IMR-90 (cell line): Measurements from ENCODE around the gene NCKAP5L. TPM values are rescaled to one million over a fixed set of nuclear protein-coding genes. Genes with fewer than 3 reads are reported as not detected.
A peak's percentile ranks its signal among the peaks of the same experiment; 100 is the strongest.

Experiments used
- ATAC-seq: fragments of 200-7000 bp; cut with Tn5 transposase; 2 replicates; pipeline ENCODE4 v1.9.1; 2020; ENCODE audit warnings: low read depth, mild to moderate bottlenecking, moderate library complexity
- BruUV-seq: library from RNA; stranded (reverse); fragments of 400-500 nt; replicated peaks from 2 replicates; lab custom pipeline; 2021; lab: Mats Ljungman, UMichigan
- CTCF ChIA-PET: fragments of 300-600 bp; formaldehyde crosslinking; extraction: SDS; loops from one replicate; lab custom pipeline; 2021; ENCODE audit warnings: antibody characterized with exemption; lab: Yijun Ruan, JAX
- POLR2A ChIA-PET: fragments of 300-600 bp; sonication (Branson Sonifier 250); formaldehyde crosslinking; loops from one replicate; lab custom pipeline; 2022; ENCODE audit warnings: antibody characterized with exemption; ENCODE audit not compliant: unreplicated experiment; lab: Charles Lee
- DNase-seq: peaks from one replicate; pipeline ENCODE4 v3.0.0; 2013
- H2AFZ ChIP-seq: replicated peaks from 2 replicates; pipeline ENCODE3; 2013; ENCODE audit warnings: low read length, mild to moderate bottlenecking; ENCODE audit not compliant: poor library complexity
- H2AK5ac ChIP-seq: 2 replicates; pipeline ENCODE4 v1.6.1; 2013; ENCODE audit warnings: low read depth, low read length, inconsistent platforms
- H2AK9ac ChIP-seq: replicated peaks from 2 replicates; pipeline ENCODE3; 2013; ENCODE audit warnings: mild to moderate bottlenecking, low read depth, low read length, moderate library complexity; ENCODE audit not compliant: poor library complexity
- H2BK120ac ChIP-seq: 2 replicates; pipeline ENCODE4 v1.6.1; 2013; ENCODE audit warnings: low read depth, low read length, inconsistent platforms
- H2BK15ac ChIP-seq: 3 replicates; pipeline ENCODE4 v1.6.1; 2013; ENCODE audit warnings: low read depth, low read length, inconsistent platforms
- H2BK20ac ChIP-seq: 2 replicates; pipeline ENCODE4 v1.6.1; 2013; ENCODE audit warnings: low read depth, mild to moderate bottlenecking, inconsistent platforms, low read length, moderate library complexity
- H2BK5ac ChIP-seq: 2 replicates; pipeline ENCODE4 v1.6.1; 2013; ENCODE audit warnings: mild to moderate bottlenecking, low read depth, low read length, inconsistent platforms; ENCODE audit not compliant: poor library complexity, severe bottlenecking
- H3K14ac ChIP-seq: replicated peaks from 2 replicates; pipeline ENCODE4 v1.6.1; 2013; ENCODE audit warnings: low read depth, low read length, inconsistent platforms
- H3K18ac ChIP-seq: 2 replicates; pipeline ENCODE4 v1.6.1; 2013; ENCODE audit warnings: low read depth, low read length, control low read depth
- H3K23ac ChIP-seq: 2 replicates; pipeline ENCODE4 v1.6.1; 2013; ENCODE audit warnings: low read depth, low read length, inconsistent platforms
- H3K27ac ChIP-seq: 2 replicates; pipeline ENCODE4 v1.5.1; 2013; ENCODE audit warnings: mild to moderate bottlenecking, control low read depth, low read length; ENCODE audit not compliant: insufficient read depth
- H3K27me3 ChIP-seq: 2 replicates; pipeline ENCODE4 v1.6.1; 2013; ENCODE audit warnings: low read length; ENCODE audit not compliant: control insufficient read depth, insufficient read depth
- H3K36me3 ChIP-seq: 2 replicates; pipeline ENCODE4 v1.6.1; 2013; ENCODE audit warnings: low read length, mixed read lengths; ENCODE audit not compliant: control insufficient read depth, insufficient read depth
- H3K4ac ChIP-seq: 2 replicates; pipeline ENCODE4 v1.6.1; 2013; ENCODE audit warnings: low read depth, low read length, inconsistent platforms
- H3K4me1 ChIP-seq: 2 replicates; pipeline ENCODE4 v1.6.1; 2013; ENCODE audit warnings: low read length, mixed read lengths; ENCODE audit not compliant: control insufficient read depth, insufficient read depth
- H3K4me2 ChIP-seq: 2 replicates; pipeline ENCODE4 v1.6.1; 2013; ENCODE audit warnings: low read depth, mild to moderate bottlenecking, control low read depth, low read length, moderate library complexity
- H3K4me3 ChIP-seq: 2 replicates; pipeline ENCODE4 v1.5.1; 2013; ENCODE audit warnings: low read depth, mild to moderate bottlenecking, control low read depth, low read length, moderate library complexity; ENCODE audit not compliant: insufficient read depth
- H3K56ac ChIP-seq: 2 replicates; pipeline ENCODE4 v1.6.1; 2013; ENCODE audit warnings: low read length, inconsistent platforms; ENCODE audit not compliant: insufficient read depth; ENCODE audit errors: extremely low read depth
- H3K79me1 ChIP-seq, 2 experiments: 2 replicates each; pipeline ENCODE4 v1.6.1; 2013; ENCODE audit warnings: low read length in 2 of 2, inconsistent platforms in 1 of 2, low read depth in 1 of 2
- H3K9ac ChIP-seq: 2 replicates; pipeline ENCODE4 v1.6.1; 2013; ENCODE audit warnings: low read depth, low read length, control low read depth
- H3K9me1 ChIP-seq: 2 replicates; pipeline ENCODE4 v1.6.1; 2013; ENCODE audit warnings: low read length, inconsistent platforms; ENCODE audit not compliant: insufficient read depth
- H3K9me3 ChIP-seq: 2 replicates; pipeline ENCODE4 v1.6.1; 2013; ENCODE audit warnings: low read length; ENCODE audit not compliant: control insufficient read depth, insufficient read depth
- H4K20me1 ChIP-seq: 2 replicates; pipeline ENCODE4 v1.6.1; 2013; ENCODE audit warnings: low read length, inconsistent platforms; ENCODE audit not compliant: insufficient read depth
- H4K5ac ChIP-seq: 2 replicates; pipeline ENCODE4 v1.6.1; 2013; ENCODE audit warnings: mild to moderate bottlenecking, low read depth, low read length, control low read depth
- H4K8ac ChIP-seq, 2 experiments: 2 replicates each; pipeline ENCODE4 v1.6.1; 2013; ENCODE audit warnings: low read depth in 2 of 2, low read length in 2 of 2, control low read depth in 1 of 2, inconsistent platforms in 1 of 2
- H4K91ac ChIP-seq: 2 replicates; pipeline ENCODE4 v1.6.1; 2013; ENCODE audit warnings: low read depth, low read length, inconsistent platforms; ENCODE audit not compliant: insufficient read depth
- FOS ChIP-seq: fragments of 150-350 bp; IDR thresholded peaks from 2 replicates; pipeline ENCODE4 v1.6.1; 2016; ENCODE audit warnings: low read depth, low read length
- WGBS, 2 experiments: methylation state at CpG; one replicate each; pipeline versions ENCODE4 v1.1.5 to v1.1.7; 2013; ENCODE audit warnings: missing lambda C conversion rate in 2 of 2; ENCODE audit not compliant: insufficient read length in 1 of 2; ENCODE audit errors: extremely low coverage in 2 of 2; 5-methylcytosine and 5-hydroxymethylcytosine counted together
- dilution Hi-C: fragments of 300-500 bp; cut with HindIII; formaldehyde crosslinking; loops from one replicate; pipeline ENCODE4 v1.14.3; 2018; ENCODE audit warnings: low sequenced_read_pairs; ENCODE audit not compliant: unreplicated experiment
- in situ Hi-C: fragments of 300-500 bp; cut with MboI; formaldehyde crosslinking; loops from 3 replicates; pipeline ENCODE4 v1.14.3; 2019; ENCODE audit warnings: low sequenced_read_pairs, inconsistent platforms, mixed read lengths
- intact Hi-C: fragments of 100-400 bp; cut with micrococcal nuclease; formaldehyde crosslinking; loops from 2 replicates; pipeline ENCODE4 v1.10.0; 2022
- polyA plus RNA-seq, 3 experiments: library from polyadenylated mRNA; depleted of rRNA; stranded (reverse); fragments of >200 nt; gene quantifications; 2 replicates each; pipeline ENCODE4 v1.2.3, GENCODE V29; 2012; ENCODE audit warnings: low replicate concordance in 1 of 3
- total RNA-seq: library from RNA; depleted of rRNA; stranded (reverse); fragments of >200 nt; gene quantifications from 2 replicates; pipeline ENCODE4 v1.2.3, GENCODE V29; 2012
- TF ChIP-seq, protein P1 (sequence below): conservative IDR thresholded peaks from 2 replicates; pipeline ENCODE4 v1.5.1; 2012; ENCODE audit warnings: mild to moderate bottlenecking, low read depth, low read length, improper control_type of control experiment

NCKAP5L gene
- total and polyA plus RNA-seq, 2 of the 4 experiments (the other 2 are of a cell fraction) = 6.1 to 14.4 TPM

DNA sequence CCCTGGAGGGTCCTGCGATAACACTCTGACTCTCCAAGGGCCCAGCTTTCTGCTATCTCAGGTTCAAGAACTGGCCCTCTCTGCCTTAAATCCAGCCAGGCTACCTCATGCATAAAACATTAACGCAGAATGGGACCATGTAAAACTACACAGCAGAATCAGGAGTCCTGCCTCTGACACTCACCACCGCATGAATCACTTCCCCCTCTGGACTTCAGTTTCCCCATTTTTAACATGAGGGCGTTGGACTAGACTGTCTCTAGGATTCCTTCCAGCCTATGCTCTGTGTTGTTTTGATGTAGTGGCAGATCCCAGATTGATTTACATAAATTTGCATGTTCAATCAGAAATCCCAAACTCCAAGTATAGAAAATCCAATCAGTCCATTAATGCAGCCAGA is 3.3 kb downstream of the NCKAP5L start:
- Histone ChIP-seq H2AK5ac (no peak overlapping the region), H3K27me3 (no peaks in the 10 kb centered on the region), H3K9ac (no peak overlapping the region), H3K18ac (no peak overlapping the region), H3K4me3 (no peak overlapping the region), H2AFZ (peak overlapping the region; percentile 3), H3K27ac (peak overlapping the region; percentile 61), H4K5ac (no peak overlapping the region), H3K4ac (peak overlapping the region; percentile 10; the same call in 1 of the 2 replicates), H3K14ac (peak overlapping the region; percentile 29; the same call in 1 of the 2 replicates), H2BK120ac (no peak overlapping the region), H3K23ac (peak overlapping the region; percentile 45; the same call in 1 of the 2 replicates), H4K20me1 (peaks cover 75% of the 10 kb centered on the region), H3K79me1 (peaks cover 26 to 89% of the 10 kb centered on the region in 2 experiments), H3K56ac (no peak overlapping the region), H2BK15ac (no peak overlapping the region), H4K8ac (peak overlapping the region in 1 of 2 experiments; percentile 38; a peak in 2 of 4 replicates), H3K9me1 (peaks cover 33% of the 10 kb centered on the region), H3K9me3 (no peaks in the 10 kb centered on the region), H3K36me3 (peaks cover 6% of the 10 kb centered on the region; the same call in 1 of the 2 replicates), H2BK5ac (peak overlapping the region; percentile 44), H2BK20ac (0 out of 2 replicates have a peak overlapping the region, but pooled peaks have one; percentile 6), H4K91ac (no peak overlapping the region), H3K4me1 (peaks cover 27% of the 10 kb centered on the region), H2AK9ac (no peak overlapping the region), H3K4me2 (peak overlapping the region; percentile 93)
- CTCF ChIA-PET = interaction anchor here (1.2 kb wide), 1 partner anchor 84 kb away, joined by 3 read pairs; the partner anchor contains the start of gene TMBIM6
- no CpG with 5 or more reads among the region's 4 CpGs for WGBS, 2 experiments
- DNase-seq (peak; percentile 83), ATAC-seq (peak; percentile 8; the same call in 1 of the 2 replicates)
- no TSS peak for BruUV-seq
- intact Hi-C loops = no loop called here
- 0 out of 2 replicates have a peak, but pooled peaks have one; percentile 19 for TF ChIP-seq FOS
- TF ChIP-seq, protein P1, sequence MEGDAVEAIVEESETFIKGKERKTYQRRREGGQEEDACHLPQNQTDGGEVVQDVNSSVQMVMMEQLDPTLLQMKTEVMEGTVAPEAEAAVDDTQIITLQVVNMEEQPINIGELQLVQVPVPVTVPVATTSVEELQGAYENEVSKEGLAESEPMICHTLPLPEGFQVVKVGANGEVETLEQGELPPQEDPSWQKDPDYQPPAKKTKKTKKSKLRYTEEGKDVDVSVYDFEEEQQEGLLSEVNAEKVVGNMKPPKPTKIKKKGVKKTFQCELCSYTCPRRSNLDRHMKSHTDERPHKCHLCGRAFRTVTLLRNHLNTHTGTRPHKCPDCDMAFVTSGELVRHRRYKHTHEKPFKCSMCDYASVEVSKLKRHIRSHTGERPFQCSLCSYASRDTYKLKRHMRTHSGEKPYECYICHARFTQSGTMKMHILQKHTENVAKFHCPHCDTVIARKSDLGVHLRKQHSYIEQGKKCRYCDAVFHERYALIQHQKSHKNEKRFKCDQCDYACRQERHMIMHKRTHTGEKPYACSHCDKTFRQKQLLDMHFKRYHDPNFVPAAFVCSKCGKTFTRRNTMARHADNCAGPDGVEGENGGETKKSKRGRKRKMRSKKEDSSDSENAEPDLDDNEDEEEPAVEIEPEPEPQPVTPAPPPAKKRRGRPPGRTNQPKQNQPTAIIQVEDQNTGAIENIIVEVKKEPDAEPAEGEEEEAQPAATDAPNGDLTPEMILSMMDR = no peak
- dilution Hi-C loops = no loop called here
- in situ Hi-C loops = no loop called here
- POLR2A ChIA-PET = interaction anchor here (0.6 kb wide), 2 partner anchors 227 to 322 kb away, joined by 3 to 4 read pairs; no protein-coding TSS in a partner anchor
